Erythroblast (primary cell): ENCODE measurements around the gene PCDH9.

ENCODE experiments used
- GATA1 ChIP-seq: IDR thresholded peaks from 2 replicates; pipeline ENCODE4 v1.6.1; 2011; ENCODE audit warnings: low read depth, mild to moderate bottlenecking, control low read depth, low read length, moderate library complexity
- POLR2A ChIP-seq: IDR thresholded peaks from 2 replicates; pipeline ENCODE4 v1.6.1; 2011; ENCODE audit warnings: mild to moderate bottlenecking, low read length

DNA sequence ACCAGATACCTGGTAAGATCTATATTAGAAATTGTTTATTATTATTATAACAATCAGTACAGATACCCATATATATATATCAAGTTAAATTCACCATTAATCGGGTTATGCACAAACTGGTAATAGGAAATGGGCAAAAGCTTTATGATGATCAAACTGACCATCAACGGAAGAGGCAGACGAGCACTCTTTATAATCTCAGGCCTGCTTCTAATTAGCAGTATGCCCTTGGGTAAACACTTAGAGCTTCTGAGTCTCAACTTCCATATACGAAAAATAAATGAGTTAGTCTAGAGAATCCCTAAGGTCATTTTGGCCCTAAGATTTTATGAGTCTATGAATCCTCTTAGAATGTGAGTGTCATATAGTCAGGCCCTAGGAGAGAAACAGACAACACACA is 710.9 kb downstream of the PCDH9 start:
- TF ChIP-seq POLR2A, result no peak
- no peak for TF ChIP-seq GATA1
